ENCODE measurements around the gene TOB1.

The TOB1 gene

DNA sequence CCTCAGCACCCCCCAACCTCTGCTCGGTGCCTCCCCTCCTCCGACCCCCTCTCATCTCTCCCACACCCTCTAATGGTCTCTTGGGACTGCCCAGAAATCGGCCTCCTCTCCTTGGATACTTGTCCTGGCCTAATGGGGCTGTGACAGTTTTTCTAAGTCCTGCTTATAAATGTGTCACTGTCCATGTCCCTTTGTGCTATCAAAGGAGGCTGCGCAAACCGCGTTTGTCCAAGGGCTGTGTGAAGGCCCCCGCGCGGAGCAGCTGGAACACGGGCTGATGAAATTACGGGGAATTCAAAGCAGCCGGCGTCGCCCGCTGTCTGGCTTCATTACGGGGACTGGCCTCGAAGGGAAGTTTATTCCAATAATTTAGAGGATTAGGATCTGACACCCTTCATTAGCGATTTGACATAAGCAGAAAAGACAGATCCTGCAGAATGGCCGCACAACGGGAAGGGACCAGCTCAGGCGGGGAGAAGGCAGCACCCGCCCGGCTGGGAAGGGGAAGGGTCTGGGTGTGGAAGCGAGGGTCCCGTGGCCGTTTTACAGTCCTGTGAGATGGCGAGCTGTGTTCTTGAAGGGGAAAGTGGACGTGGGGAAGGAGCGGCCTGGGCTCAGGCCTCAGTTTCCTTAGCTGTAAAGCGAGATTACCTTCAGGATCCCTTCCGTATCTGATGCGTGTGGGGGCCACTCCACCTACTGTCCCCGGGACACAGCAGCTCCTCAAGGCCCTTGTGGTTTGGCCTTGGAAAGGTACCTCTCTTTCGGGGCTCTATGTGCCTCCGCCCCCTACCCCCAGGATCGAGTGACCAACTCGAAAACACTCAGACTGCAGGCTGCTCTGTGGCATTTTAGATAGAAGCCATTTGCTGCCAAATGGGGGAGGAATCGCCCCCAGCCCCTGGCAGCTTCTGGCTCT lies 32.4 kb downstream of the TOB1 start:
- in situ Hi-C loops (cut with HindIII; ENCODE audit: low sequenced_read_pairs), result no loop called here

DNA sequence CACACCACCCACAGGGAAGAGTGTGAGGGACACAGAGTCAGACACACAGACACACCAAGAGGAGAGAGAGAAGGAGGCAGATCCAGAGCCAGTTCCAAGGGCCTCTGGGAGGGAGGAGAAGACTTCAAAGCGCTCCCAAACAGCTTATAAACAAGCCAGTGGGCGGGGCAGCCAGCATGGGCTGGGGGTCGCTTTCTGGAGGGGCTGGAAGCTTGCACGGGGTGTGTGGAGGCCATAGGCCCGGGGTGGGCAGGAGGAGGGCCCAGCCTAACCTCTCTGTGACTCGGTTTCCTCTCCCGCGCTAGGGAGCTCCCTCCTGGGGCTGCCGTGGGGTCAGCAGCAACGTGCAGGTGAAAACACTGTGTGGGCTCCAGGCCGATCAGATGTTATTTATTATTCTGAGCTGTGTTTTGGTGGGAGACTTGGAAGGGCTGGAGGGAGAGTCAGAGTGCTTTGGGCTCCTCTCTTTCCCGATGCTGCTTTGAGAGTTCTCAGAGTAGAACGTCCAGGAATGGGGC lies 33.2 kb downstream of the TOB1 start:
- in situ Hi-C loops (cut with HindIII; ENCODE audit: low sequenced_read_pairs), result no loop called here

- in situ Hi-C loops (cut with HindIII; ENCODE audit: low sequenced_read_pairs), result no loop called here
Observed at GRCh38 chr17:50832267-50832863, 33.8 kb downstream of the TOB1 start.

GRCh38 chr17:50831471-50831928 lies 34.7 kb downstream of the TOB1 start:
- in situ Hi-C loops (cut with HindIII; ENCODE audit: low sequenced_read_pairs), result no loop called here

GRCh38 chr17:50830994-50831393 lies 35.2 kb downstream of the TOB1 start:
- in situ Hi-C loops (cut with HindIII; ENCODE audit: low sequenced_read_pairs), result no loop called here

DNA sequence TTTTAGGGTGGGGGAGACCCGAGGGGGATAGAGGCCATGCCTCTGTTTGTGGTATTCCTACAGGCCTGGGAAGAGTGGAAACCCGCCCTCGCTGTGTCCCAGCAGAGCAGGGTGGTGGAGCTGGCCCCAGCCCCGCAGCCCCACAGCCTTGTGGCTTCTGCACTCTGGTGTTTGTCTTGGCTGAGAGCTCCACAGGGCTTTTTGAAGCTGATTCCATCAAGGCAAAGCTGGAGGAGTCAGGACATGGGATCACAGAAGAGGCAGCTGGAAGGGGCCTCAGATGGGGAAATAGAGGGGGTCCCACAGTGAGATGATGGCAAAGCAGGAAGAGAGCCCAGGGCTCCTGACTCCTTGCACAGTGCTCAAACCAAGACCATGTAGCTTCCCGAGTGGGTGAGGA lies 35.8 kb downstream of the TOB1 start:
- in situ Hi-C loops (cut with HindIII; ENCODE audit: low sequenced_read_pairs), result no loop called here

DNA sequence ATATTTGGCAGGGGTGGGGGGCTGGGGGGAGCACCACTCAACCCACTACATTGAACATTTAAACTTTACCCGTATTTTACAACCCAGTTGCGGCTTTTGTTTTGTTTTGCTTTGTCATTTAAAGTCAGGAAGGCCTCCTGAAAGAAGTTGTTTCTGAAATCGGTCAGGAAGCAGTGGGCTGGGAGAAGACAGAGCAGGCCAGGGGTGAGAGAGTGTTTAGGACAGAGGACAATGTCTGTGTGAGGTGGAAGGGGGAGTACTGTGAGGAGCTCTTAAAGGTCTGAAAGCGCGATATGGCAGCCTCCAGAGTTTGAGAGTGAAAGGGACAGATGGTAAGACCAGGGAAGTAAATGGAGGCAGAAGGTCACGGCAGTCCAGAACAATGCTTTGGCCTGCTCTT lies 36.8 kb downstream of the TOB1 start:
- in situ Hi-C loops (cut with HindIII; ENCODE audit: low sequenced_read_pairs), result no loop called here

GRCh38 chr17:50828508-50829170 lies 37.5 kb downstream of the TOB1 start:
- in situ Hi-C loops (cut with HindIII; ENCODE audit: low sequenced_read_pairs), result no loop called here

GRCh38 chr17:50825188-50825587 lies 41.0 kb downstream of the TOB1 start:
- in situ Hi-C loops (cut with HindIII; ENCODE audit: low sequenced_read_pairs), result no loop called here

- in situ Hi-C loops (cut with HindIII; ENCODE audit: low sequenced_read_pairs), result no loop called here
Observed at GRCh38 chr17:50824429-50824828, 41.7 kb downstream of the TOB1 start.

DNA sequence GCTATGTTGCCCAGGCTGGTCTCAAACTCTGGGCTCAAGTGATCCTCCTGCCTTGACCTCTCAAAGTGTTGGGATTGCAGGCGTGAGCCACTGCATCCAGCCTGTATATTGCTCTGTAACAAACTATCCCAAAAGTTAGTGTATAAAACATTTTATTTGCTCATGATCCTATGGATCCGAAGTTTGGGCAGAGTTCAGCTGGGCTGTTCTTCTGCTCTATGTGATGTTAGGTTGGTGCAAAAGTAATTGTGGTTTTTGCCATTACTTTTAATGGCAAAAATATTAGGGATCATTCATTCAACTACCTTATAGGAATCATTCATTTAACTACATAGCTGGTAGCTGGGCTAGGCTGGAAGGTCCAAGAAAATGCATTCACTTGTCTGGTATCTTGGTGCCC lies 43.6 kb downstream of the TOB1 start:
- in situ Hi-C loops (cut with HindIII; ENCODE audit: low sequenced_read_pairs), result no loop called here

DNA sequence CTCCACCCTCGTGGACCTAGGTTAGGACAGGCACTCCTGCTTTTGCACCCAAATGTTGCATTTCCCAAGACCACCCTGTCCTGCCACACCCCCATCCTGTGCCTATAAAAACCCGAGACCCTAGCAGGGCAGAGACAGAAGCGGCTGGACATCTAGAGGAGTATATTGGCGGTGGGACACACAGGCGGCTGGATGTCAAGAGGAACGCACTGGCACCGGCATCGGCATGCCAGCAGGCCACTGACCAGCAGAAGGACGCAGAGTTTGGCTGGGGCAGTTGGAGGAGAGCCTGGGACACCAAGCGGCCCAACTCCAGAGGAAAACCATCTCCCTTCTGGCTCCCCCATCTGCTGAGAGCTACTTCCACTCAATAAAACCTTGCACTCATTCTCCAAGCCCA lies 45.5 kb downstream of the TOB1 start:
- in situ Hi-C loops (cut with HindIII; ENCODE audit: low sequenced_read_pairs), result no loop called here

DNA sequence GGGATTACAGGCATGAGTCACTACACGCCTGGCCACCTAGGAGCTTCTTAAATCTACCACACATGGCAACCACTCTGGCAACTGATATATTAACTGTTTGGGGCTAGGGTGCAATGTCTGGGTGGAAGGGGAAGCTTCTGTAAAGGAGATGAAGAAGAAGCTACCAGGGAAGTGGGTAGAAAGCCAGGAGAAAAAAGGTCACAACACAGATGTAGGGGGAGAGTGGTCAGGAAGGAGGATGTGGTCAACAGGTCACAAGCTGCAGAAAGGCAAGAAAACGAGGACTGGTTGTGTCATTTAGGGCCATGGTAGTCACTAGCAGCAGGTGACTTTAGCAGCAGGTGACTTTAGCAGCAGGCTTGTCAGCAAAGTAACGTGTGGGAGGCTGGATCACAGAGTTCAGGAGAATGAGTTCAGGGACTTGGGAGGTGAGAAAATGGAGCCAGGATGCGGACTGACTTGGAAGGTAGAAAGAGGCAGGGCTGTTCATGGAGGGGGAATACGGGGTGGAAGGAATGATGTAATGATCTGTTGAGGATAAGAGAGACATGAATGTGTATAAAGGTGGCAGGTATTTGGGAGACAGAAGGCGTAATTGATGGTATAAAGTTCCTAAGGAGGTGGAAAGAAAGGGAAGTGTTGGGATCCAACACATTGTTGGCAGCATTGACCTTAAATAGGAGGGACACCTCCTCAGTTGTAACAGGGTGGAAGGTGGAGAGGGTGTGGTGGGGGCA lies 47.1 kb downstream of the TOB1 start:
- in situ Hi-C loops (cut with HindIII; ENCODE audit: low sequenced_read_pairs), result no loop called here

GRCh38 chr17:50818261-50818660 lies 47.9 kb downstream of the TOB1 start:
- in situ Hi-C loops (cut with HindIII; ENCODE audit: low sequenced_read_pairs), result no loop called here

- in situ Hi-C loops (cut with HindIII; ENCODE audit: low sequenced_read_pairs), result no loop called here
Observed at GRCh38 chr17:50817838-50818237, 48.3 kb downstream of the TOB1 start.

DNA sequence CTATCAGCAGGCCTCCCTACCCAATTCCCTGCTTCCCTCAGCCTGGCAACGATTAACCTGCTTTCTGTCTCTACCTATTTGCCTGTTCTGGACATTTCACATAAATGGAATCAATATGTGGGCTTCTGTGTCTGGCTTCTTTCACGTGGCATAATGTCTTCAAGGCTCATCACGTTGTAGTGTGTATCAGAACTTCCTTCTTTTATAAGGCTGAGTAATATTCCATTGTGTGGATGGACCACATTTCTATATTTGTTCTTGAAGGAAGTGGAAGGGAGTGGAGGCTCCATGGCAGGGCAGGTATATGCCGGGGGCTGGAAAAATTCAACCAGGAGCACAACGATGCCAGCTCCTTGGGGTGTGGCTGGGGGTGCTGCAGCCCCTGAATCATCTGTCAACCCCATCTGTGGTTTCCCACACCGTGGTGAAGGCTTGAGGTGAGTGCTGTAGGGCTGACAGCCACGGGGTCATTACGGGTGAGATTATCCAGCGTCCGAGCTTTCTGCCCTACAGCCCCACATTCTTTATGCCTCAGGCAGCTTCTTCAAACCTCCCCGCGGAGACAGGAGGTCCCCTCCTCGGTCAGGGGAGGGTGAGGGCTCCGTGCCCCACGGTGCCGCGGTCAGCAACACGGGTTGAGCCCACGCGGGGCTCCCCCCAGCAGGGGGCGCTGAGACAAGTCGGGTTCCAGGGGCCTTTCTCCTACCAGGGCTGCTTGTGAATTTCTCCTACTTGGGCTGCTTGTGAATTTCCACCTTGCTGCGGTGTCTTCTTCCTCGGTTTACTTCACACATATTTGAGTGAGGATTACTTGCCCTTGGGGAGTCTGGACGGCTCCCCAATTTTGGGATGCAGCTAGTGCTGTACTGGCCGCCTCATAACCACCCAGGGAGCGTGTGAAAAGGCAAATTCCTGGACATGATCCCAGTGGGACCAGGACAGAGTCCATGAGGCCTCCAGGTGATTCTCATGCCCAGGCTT lies 49.1 kb downstream of the TOB1 start:
- in situ Hi-C loops (cut with HindIII; ENCODE audit: low sequenced_read_pairs), result no loop called here

DNA sequence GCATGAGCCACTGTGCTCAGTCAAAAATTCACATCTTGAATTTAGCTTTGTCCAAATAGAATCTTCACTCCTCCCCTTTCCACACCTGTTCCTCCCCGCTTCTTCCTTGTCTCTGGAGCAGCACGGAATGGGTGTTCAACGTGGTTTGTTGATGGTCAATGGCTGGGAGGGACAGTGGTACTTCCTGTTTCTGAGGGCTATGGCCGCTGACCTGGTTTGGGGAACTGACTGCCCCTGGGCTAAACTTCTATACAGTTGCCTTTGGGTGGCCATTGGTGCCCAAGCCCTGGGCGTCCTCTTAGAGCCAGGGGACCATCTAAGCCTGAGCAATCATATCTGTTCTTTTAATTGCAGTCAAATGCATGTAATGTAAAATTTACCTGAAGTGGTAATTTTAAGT lies 49.9 kb downstream of the TOB1 start:
- in situ Hi-C loops (cut with HindIII; ENCODE audit: low sequenced_read_pairs), result no loop called here

- in situ Hi-C loops (cut with HindIII; ENCODE audit: low sequenced_read_pairs), result no loop called here
Observed at GRCh38 chr17:50815400-50815799, 50.8 kb downstream of the TOB1 start.

DNA sequence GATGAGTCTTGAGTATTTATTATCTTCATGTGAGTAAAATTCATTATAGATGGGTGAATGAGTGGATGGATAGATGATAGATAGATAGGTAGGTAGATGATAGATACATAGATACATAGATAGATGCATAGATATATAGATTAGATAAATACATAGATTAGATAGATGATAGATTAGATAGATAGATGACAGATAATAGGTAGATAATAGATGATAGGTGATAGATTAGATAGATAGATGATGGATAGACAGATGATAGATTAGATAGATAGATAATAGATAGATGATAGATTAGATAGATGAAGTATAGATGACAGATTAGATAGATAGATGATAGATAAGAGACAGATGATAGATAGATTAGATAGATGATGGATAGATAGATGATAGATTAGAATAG lies 52.6 kb downstream of the TOB1 start:
- in situ Hi-C loops (cut with HindIII; ENCODE audit: low sequenced_read_pairs), result no loop called here

All from DLD1 (cell line).